Nucleus accumbens (tissue), 56 donors: ENCODE results near the gene DOCK1.

ENCODE experiments used
- DNase-seq, 56 donors: peaks; one replicate each; lab custom pipeline; 2025; lab: John Stamatoyannopoulos, UW

Gene DOCK1

GRCh38 chr10:127067542-127068194 lies 162.4 kb downstream of the DOCK1 start:
- no peak for DNase-seq

- DNase-seq, result no peak
Observed at GRCh38 chr10:127068485-127068884, 163.3 kb downstream of the DOCK1 start.

DNA sequence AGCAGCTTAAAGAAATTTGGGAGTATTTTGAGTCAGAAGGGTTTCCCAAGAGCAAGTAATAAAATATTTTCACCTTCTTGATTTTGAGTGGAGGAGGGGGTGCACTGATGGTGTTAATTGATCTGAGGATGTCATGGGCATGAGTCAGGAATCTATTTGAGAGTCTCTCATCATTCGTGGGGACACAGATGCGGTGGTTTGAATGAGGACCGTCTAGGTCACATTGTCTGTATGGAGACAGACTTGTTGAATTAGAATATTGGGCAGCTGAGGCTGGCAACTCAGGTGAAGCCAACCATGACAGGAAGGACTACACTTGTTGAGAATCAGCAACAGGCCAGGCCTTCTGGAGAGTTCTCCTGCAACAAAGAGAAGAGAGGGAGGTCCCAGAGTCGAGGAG lies 164.2 kb downstream of the DOCK1 start:
- DNase-seq, result no peak

DNA sequence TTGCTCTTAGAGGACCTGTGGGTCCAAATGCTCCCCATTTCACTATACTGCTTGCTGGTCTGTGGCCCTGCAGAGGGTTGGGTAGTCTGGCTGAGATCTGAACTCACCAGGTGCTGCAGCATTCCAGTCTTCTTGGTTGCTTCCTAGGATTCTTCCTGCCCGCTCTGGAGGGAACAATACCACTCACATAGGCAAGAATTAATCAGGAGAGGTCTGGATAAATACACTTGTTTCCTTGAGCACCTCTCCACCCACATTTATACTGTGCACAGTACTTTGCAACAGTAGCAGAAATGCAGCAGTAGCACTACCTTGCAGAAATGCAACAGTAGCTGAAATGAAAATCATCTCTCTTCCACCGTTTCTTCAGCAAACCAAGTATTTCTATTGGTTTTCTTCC lies 165.9 kb downstream of the DOCK1 start:
- no peak for DNase-seq

DNA sequence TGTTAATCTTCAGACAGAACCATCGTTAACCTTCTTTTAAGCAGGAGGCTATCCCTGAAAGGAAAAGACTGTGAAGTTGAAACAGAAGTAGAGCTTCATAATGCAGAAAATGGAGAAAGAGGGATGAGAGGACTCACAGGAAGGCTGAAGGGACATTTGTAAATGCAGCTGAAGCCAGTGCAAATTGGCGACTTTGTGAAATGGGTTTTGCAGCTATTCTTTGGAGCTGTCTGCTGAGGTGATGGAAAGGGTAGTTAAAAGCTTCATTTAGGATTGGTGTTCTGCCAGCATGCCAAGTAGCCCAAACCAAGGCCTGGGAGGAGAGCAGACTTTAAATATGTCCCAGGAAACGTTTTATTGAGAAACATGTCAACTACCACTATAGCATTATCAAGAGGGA lies 168.4 kb downstream of the DOCK1 start:
- DNase-seq, result no peak

GRCh38 chr10:127079392-127079791 lies 174.2 kb downstream of the DOCK1 start:
- DNase-seq, result no peak

- DNase-seq, result no peak
Observed at GRCh38 chr10:127080317-127080716, 175.1 kb downstream of the DOCK1 start.

DNA sequence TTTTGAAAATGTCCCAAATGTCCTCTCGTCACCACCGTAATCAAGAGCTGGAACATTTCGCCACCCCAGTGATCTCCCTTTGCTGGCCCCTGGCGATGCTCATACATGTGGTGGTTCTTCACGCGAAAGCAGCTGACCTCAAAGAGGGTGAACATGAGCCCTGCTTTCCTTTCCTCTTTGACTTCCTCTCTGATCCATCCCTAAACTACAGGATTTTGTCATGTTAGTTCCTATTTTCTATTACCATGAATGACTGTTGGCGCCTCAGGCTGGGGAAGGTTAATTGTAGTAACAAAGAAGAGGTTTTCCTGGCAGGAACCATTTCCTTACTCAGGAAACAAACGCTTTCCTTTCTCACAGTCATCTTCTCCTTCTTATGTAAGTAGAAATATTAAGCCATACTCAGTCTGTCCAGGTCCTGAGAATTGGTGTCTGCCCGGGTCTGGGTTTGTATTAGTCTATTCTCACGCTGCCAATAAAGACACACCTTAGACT lies 176.7 kb downstream of the DOCK1 start:
- no peak for DNase-seq

DNA sequence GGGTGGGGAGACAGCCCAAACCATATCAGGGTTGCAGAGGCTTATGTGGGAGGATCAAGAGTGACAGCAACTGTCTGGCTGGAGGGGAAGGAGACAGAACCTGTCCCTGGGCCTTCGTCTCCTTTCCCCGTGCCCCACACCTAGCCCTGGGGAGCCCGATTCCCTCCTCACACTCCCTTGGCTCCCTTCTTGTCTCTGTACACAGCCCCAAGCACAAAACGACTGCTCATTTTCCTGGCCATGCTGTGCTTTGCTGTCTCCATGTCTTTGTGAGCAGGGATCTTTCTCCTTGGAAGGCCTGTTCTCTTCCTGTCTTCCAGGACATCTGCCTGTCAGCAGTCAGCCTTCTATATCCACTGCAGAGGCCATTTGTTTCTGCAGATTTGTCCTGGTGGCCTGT lies 177.4 kb downstream of the DOCK1 start:
- DNase-seq, result no peak

DNA sequence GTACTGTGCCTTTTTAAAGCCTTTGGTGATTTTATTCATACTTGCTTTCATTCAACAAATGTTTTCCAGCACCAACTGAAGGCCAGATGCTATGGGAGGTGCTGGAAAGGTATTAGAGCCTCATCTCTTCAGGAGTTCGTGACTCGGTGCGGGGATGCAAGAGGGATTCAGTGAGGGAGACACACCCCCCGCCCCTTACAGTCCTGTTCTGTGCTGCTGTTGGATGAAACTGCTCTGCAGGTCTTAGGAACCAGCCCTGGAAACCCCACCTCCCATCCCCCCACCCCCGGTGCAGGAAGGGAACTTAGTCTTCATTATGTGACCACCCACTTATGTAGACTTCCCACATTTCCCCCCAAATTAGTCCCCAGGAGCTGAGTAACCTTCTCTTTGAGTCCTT lies 180.7 kb downstream of the DOCK1 start:
- DNase-seq, result no peak

DNA sequence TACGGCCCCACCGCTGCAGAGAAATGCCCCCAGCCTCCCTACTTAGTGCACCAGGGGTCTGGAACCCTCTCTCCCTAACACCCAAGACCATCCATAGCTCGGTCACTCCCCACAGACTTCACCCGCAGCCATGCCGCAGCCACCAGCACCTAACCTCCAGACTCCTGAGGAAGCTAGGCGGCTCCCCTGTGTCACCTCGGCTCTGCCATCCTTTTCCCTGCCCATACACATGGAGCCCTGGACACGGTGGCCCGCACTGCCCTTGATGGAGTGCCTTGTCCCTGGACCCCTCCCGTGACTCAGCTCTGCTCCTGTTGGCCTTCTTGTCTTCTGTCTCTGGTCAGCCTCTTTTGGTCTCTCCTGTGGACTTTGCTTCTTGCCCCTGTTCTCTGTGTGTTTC lies 183.7 kb downstream of the DOCK1 start:
- no peak for DNase-seq

DNA sequence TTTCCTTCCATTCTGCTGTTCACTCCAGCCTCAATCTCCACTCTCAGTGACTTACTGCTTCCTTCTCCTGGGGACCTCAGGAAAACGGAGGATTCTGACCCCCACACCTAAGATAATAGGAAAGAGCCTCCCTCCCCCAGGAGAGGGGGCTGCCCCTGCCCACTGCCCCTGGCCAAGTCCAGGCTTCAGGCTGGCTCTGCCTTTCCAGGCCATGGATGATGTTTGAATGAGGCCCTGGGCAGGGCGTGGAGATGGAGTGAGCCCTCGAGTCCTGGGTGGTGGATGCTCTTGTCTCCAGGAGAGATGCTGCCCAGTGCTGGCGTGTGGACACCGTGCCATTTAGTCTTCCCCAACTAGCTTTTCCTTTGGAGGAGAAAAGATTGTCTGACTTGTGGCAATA lies 184.2 kb downstream of the DOCK1 start:
- DNase-seq, result no peak

- DNase-seq, result no peak
Observed at GRCh38 chr10:127090138-127090537, 184.9 kb downstream of the DOCK1 start.

GRCh38 chr10:127091354-127091753 lies 186.1 kb downstream of the DOCK1 start:
- DNase-seq, result no peak

DNA sequence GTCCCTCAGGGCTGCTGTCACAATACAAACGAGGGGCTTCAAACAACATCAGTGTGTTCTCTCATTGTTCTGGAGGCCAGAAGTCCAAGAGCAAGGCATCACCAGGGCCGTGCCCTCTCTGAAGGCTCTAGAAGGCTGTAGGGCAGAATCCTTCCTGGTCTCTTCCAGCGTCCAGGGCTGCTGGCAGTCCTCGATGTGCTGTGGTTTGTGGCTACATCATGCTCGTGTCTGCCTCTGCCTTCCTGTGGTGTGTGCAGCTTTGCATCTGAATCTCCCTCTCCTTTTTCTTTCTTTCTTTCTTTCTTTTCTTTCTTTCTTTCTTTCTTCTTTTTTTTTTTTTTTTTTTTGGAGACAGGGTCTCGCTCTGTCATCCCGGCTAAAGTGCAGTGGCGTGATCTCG lies 187.7 kb downstream of the DOCK1 start:
- DNase-seq, result no peak

- DNase-seq, result peak in 12 of 56 donors; percentile 2 to 34 (median 11)
Observed at GRCh38 chr10:127094984-127095383, 189.8 kb downstream of the DOCK1 start.

DNA sequence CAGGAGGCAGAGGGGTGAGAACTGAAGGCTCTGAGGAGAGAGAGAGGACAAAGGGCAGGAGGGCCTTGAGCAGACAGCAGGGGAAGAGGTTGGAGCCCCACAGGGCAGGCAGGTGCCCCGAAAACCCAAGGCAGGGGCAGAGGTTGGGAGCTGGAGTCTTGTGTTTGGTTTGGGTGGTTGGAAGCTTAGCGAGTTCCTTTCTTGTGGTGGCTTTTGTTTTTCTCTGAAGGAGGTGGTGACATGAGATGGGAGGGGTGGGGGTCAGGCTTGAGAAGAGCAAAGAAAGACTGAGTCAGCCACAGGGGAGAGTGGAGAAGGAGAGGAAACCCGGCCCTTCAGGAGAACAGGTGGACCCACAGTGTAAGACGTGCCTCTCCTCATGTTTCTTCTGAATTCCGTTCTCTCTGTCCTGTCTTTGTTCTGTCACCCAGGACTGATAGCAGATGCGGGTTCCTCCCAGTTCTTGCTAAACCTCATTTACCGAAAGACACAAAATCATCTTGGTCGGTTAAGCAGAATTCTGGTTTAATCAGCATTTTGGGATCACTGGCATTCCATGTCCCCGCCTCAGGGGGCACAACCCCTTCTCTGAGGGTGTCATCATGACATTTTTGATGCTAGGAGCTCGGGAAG lies 195.9 kb downstream of the DOCK1 start:
- DNase-seq, result no peak

DNA sequence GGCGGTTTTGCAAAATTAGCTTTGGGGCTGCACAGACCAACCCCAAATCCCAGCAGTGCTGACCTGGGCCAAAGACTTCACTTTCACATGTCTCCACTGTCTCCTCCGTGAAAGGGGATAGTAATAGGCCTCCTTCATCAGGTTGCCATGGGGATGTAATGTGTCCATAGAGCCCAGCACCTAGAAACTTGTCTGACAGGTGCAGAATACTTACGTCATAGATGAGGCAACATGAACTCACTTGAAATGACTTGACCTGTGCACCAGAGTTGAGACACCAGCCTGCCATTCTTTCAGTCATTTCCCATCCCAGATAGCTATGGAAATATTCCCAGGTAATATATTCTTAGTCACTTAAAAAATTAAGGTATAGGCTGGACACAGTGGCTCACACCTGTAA lies 196.9 kb downstream of the DOCK1 start:
- DNase-seq, result no peak

DNA sequence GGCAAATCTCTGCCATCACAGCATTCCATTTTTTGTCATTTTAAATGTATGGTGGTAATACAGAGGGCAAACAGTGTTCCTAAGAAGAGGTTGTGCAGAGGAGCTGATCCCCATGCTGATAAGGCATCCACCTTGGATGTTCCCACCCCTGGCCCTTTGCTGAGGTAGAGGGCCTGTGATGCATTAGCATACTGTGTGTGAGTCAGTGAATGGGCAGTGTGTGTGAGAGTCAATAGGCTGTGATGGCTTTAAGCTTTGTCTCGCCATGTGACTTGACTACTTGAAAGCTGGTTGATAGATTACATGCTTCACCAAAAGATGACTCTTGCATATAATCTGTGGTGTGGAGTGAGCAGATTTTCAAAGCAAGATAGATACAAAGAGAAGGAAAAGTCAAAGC lies 209.9 kb downstream of the DOCK1 start:
- DNase-seq, result peak in 1 of 56 donors; percentile 7

DNA sequence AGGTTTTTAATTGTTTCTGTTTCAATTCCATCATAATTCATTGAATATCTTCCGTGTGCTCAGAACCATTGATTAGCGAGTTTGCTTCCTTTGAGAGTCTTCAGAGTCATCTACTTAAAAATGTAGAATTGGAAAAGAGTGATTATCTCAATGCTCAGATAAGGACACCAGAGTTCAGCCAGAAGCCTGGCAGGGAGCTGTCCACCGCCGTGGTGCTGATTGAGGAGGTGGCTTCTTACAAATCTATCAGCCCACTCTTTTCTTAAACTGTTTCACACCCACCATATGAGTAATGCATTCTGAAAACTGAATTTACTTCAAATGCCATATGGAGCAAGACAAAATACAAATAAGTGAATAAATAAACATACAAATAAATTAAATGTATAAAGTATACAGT lies 211.9 kb downstream of the DOCK1 start:
- DNase-seq, result peak in 10 of 56 donors; percentile 6 to 46 (median 16)

DNA sequence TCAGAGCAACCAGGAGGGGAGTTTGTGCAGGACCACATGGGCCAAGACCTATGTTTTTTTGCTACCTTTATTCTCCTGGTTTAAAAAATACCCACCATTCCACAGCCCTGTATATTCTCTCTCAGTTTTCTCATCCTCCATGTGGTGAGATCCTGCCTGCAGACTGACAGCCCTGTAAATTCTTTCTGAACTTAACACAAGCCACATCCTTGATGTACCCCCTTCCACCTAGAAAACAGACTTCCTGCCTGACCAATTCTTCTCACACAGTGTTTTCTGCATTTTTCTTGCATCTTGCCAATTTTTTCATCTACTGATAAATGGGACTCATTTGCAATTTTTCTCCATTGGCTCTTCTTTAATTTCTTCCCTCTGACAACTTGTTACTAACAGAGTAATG lies 212.8 kb downstream of the DOCK1 start:
- DNase-seq, result no peak

DNA sequence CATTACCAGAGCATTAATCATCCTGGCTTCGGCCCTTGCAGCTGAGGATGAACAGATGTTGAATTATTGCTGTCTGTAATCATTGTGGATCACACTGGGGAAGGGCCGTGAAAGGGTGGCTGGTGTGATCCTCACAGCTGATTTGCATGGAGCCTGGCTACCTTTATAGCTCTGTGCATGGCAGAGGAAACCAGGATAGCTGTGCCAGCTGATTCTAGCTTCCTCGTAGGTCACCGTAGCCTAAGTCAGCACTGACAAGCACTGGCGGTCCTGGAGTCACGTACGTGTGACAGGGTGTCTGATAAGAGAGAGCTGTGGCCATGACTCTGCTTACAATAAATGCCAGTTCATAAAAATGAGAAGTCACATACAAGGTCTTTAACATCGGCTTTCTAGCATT lies 214.7 kb downstream of the DOCK1 start:
- no peak for DNase-seq
